Renal cortical epithelial cell (primary cell): ENCODE measurements around the gene PAK5. TPM values are rescaled to one million over a fixed set of nuclear protein-coding genes. Genes with fewer than 3 reads are reported as not detected.

Experiments
- DNase-seq: peaks from one replicate; pipeline ENCODE4 v3.0.0-alpha.2; 2011; ENCODE audit warnings: low read depth
- total RNA-seq: library from RNA; depleted of rRNA; stranded (reverse); fragments of >200 nt; gene quantifications from 2 replicates; pipeline ENCODE4 v1.2.3, GENCODE V29; 2014

The PAK5 gene
- total RNA-seq, 1 donor from 2014 or later, result not detected

DNA sequence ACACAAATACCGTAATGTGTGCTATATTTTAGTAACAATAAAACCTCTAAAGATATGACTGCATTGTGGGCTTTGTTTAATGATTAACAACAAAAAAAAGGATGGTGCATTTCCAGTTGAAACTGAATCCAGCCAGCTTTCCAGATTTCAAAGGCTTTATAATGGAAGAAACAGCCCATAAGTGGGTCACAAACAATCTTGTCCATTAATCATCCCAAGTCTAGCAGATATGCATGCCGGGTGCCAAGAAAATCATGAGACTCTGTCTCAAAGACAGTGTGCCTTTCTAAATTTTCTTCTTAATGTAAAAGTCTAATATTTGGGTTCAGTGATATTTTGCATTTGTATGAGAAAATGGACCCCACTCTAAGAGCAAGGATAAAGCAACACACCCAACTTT, 345.1 kb downstream of the PAK5 start:
- peak; percentile 24 for DNase-seq

- DNase-seq, result no peak
Observed at GRCh38 chr20:9492067-9492466, 346.8 kb downstream of the PAK5 start.

GRCh38 chr20:9491324-9491723, 347.6 kb downstream of the PAK5 start:
- DNase-seq, result no peak

GRCh38 chr20:9490631-9491030, 348.2 kb downstream of the PAK5 start:
- DNase-seq, result no peak

- DNase-seq, result no peak
Observed at GRCh38 chr20:9490161-9490560, 348.7 kb downstream of the PAK5 start.

- DNase-seq, result no peak
Observed at GRCh38 chr20:9488063-9488462, 350.8 kb downstream of the PAK5 start.

Other genes with a start within 250 kb of the PAK5 start
- gene ANKEF1, start 195.9 kb upstream of the PAK5 start, total RNA-seq, result 5.2 and 11.5 TPM in 2 replicates